Measurements from ENCODE around the gene SEMA5B.

Gene SEMA5B

DNA sequence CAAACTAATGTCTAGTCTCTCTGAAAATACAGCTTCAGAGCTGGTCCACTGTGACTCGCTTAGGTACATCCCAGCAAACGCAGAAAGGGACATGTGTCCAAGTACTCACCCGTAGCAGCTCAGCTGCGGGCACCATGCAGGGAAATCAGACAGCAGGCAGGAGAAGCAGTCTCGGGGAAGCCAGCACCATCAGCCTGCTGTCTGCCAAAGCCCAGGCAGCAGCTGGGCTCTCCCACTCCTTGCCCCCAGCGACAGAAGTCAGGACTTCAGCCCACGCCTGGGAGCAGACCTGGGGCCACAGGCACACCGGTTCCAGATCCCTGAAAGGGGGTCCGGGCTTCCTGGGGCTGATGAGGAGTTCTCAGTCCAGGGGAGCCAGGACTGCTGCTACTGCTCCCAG lies 34.9 kb downstream of the SEMA5B start:
- no peak overlapping the region for H3K4me3 ChIP-seq (ENCODE audit: low read depth, low read length)
- peaks cover 37% of the 10 kb centered on the region for H3K4me1 ChIP-seq (ENCODE audit: control insufficient read depth, insufficient read depth, low read length)
- H3K36me3 ChIP-seq (ENCODE audit: control insufficient read depth, insufficient read depth, low read length), result no peaks in the 10 kb centered on the region
- H3K27ac ChIP-seq (ENCODE audit: low read depth, low read length), result no peak overlapping the region
- H3K9me3 ChIP-seq (ENCODE audit: control insufficient read depth, insufficient read depth, low read length), result no peaks in the 10 kb centered on the region
- no peaks in the 10 kb centered on the region for H3K27me3 ChIP-seq (ENCODE audit: control insufficient read depth, insufficient read depth, low read length)
- H3K9ac ChIP-seq (ENCODE audit: low read depth, low read length), result no peak overlapping the region

- Histone ChIP-seq H3K4me1 (ENCODE audit: control insufficient read depth, insufficient read depth, low read length) (peaks cover 43% of the 10 kb centered on the region), H3K9me3 (ENCODE audit: control insufficient read depth, insufficient read depth, low read length) (no peaks in the 10 kb centered on the region)
Measured at GRCh38 chr3:122992133-122992532, 35.4 kb downstream of the SEMA5B start.

GRCh38 chr3:122991236-122991985 lies 36.2 kb downstream of the SEMA5B start:
- peaks cover 46% of the 10 kb centered on the region for H3K4me1 ChIP-seq (ENCODE audit: control insufficient read depth, insufficient read depth, low read length)
- H3K36me3 ChIP-seq (ENCODE audit: control insufficient read depth, insufficient read depth, low read length), result no peaks in the 10 kb centered on the region
- no peaks in the 10 kb centered on the region for H3K27me3 ChIP-seq (ENCODE audit: control insufficient read depth, insufficient read depth, low read length)
- no peak overlapping the region for H3K27ac ChIP-seq (ENCODE audit: low read depth, low read length)
- H3K9me3 ChIP-seq (ENCODE audit: control insufficient read depth, insufficient read depth, low read length), result no peaks in the 10 kb centered on the region
- no peak overlapping the region for H3K9ac ChIP-seq (ENCODE audit: low read depth, low read length)
- no peak overlapping the region for H3K4me3 ChIP-seq (ENCODE audit: low read depth, low read length)

More at GRCh38 chr3:122992133-122992532, 35.4 kb downstream of the SEMA5B start:
- Histone ChIP-seq H3K36me3 (ENCODE audit: control insufficient read depth, insufficient read depth, low read length) (no peaks in the 10 kb centered on the region), H3K27me3 (ENCODE audit: control insufficient read depth, insufficient read depth, low read length) (no peaks in the 10 kb centered on the region), H3K27ac (ENCODE audit: low read depth, low read length) (no peak overlapping the region), H3K9ac (ENCODE audit: low read depth, low read length) (no peak overlapping the region), H3K4me3 (ENCODE audit: low read depth, low read length) (no peak overlapping the region)

DNA sequence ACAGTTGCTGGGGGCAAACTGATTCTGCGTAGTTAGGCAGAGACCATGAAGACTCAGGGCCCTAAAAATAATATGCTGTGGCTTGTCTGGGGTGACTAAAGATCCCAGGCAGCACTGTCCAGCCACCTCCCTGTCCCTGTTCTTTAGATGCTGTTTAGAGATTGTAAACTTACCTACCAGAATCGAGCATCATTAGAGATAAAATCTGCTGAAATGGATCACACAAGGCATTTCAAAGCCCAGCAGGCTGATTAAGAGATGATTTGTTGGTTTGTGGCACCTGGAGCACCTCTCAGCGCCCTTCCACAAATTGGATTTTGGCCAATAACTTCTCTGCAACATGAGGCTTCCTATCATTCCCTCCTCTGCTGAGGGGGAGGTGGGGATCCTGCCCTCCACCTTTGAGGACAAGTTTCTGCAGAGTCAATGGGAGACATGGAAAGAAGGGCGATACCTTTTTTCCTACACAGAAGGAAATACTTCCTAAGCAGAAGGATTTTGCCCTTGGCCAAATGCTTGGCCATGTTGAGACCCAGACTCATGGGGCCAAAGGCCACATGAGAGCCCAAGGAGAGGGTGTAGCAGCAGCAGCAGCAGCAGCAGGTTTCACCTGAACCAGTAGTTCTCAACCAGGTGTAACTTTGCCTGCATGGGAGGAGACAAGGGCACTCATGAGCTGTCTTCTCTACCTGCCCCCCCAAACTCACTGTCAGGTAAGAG lies 37.5 kb downstream of the SEMA5B start:
- Histone ChIP-seq H3K4me3 (ENCODE audit: low read depth, low read length) (no peak overlapping the region), H3K27me3 (ENCODE audit: control insufficient read depth, insufficient read depth, low read length) (no peaks in the 10 kb centered on the region), H3K4me1 (ENCODE audit: control insufficient read depth, insufficient read depth, low read length) (peaks cover 59% of the 10 kb centered on the region), H3K36me3 (ENCODE audit: control insufficient read depth, insufficient read depth, low read length) (no peaks in the 10 kb centered on the region), H3K27ac (ENCODE audit: low read depth, low read length) (no peak overlapping the region), H3K9me3 (ENCODE audit: control insufficient read depth, insufficient read depth, low read length) (no peaks in the 10 kb centered on the region), H3K9ac (ENCODE audit: low read depth, low read length) (no peak overlapping the region)

GRCh38 chr3:122988508-122988907 lies 39.1 kb downstream of the SEMA5B start:
- H3K27ac ChIP-seq (ENCODE audit: low read depth, low read length), result no peak overlapping the region
- no peaks in the 10 kb centered on the region for H3K27me3 ChIP-seq (ENCODE audit: control insufficient read depth, insufficient read depth, low read length)
- peaks cover 66% of the 10 kb centered on the region for H3K4me1 ChIP-seq (ENCODE audit: control insufficient read depth, insufficient read depth, low read length)
- H3K4me3 ChIP-seq (ENCODE audit: low read depth, low read length), result no peak overlapping the region
- no peaks in the 10 kb centered on the region for H3K36me3 ChIP-seq (ENCODE audit: control insufficient read depth, insufficient read depth, low read length)
- H3K9me3 ChIP-seq (ENCODE audit: control insufficient read depth, insufficient read depth, low read length), result no peaks in the 10 kb centered on the region
- no peak overlapping the region for H3K9ac ChIP-seq (ENCODE audit: low read depth, low read length)

DNA sequence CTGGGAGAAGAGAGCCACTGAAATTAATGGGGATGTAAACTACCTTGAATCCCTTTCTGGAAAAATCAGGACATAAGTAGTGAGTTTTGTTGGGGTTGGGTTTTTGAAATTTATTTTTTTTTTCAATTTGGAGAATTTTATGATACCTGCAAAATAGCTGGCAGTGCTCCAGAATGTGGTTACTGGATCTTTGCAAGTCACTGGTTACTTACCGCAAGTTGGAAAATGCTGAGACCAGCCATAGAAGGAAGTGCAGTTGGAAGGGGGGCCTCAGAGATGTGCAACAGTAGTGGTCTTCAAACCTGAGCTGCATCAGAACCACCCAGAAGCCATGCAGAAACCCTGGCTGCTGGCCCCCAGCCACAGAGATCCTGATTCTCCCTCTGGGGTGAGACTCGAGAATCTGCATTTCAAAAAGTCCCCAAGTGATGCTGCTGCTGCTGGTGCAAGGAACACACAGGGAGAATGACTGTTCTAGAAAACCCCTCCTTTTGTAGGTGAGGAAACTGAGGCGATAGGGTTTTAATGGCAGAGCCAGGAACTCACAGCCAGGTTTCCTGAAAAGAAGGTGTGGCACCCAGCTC lies 39.7 kb downstream of the SEMA5B start:
- Histone ChIP-seq H3K4me1 (ENCODE audit: control insufficient read depth, insufficient read depth, low read length) (peaks cover 62% of the 10 kb centered on the region), H3K4me3 (ENCODE audit: low read depth, low read length) (no peak overlapping the region), H3K9ac (ENCODE audit: low read depth, low read length) (no peak overlapping the region), H3K9me3 (ENCODE audit: control insufficient read depth, insufficient read depth, low read length) (no peaks in the 10 kb centered on the region), H3K27ac (ENCODE audit: low read depth, low read length) (peak overlapping the region; percentile 80), H3K36me3 (ENCODE audit: control insufficient read depth, insufficient read depth, low read length) (no peaks in the 10 kb centered on the region), H3K27me3 (ENCODE audit: control insufficient read depth, insufficient read depth, low read length) (no peaks in the 10 kb centered on the region)

DNA sequence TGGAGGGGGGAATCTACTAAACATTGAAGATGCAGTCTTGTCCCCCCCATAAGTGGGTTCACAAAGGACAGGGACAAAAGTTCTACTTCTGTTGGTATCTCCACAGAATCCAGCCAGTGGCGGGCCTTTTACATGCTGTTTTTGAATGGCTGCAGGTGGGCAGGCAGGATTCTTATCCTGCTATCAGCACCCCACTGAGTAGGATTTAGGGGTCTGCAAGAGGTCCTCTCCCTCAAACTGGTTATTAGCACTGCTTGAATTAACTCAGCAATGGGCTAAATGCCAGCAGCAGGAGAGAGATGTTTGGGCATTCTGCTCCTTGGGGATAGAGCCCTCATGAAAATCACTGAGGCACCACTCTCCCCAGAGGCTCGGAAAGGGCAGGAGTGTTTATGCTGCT lies 40.3 kb downstream of the SEMA5B start:
- peak overlapping the region; percentile 80 for H3K27ac ChIP-seq (ENCODE audit: low read depth, low read length)
- no peaks in the 10 kb centered on the region for H3K27me3 ChIP-seq (ENCODE audit: control insufficient read depth, insufficient read depth, low read length)
- H3K9ac ChIP-seq (ENCODE audit: low read depth, low read length), result no peak overlapping the region
- no peaks in the 10 kb centered on the region for H3K36me3 ChIP-seq (ENCODE audit: control insufficient read depth, insufficient read depth, low read length)
- H3K9me3 ChIP-seq (ENCODE audit: control insufficient read depth, insufficient read depth, low read length), result no peaks in the 10 kb centered on the region
- H3K4me1 ChIP-seq (ENCODE audit: control insufficient read depth, insufficient read depth, low read length), result peaks cover 67% of the 10 kb centered on the region
- peak overlapping the region; percentile 14; the same call in 1 of the 2 replicates for H3K4me3 ChIP-seq (ENCODE audit: low read depth, low read length)

- no peaks in the 10 kb centered on the region for H3K9me3 ChIP-seq (ENCODE audit: control insufficient read depth, insufficient read depth, low read length)
- H3K4me1 ChIP-seq (ENCODE audit: control insufficient read depth, insufficient read depth, low read length), result peaks cover 69% of the 10 kb centered on the region
- peak overlapping the region; percentile 24 for H3K4me3 ChIP-seq (ENCODE audit: low read depth, low read length)
- H3K27ac ChIP-seq (ENCODE audit: low read depth, low read length), result peak overlapping the region; percentile 80
- no peaks in the 10 kb centered on the region for H3K36me3 ChIP-seq (ENCODE audit: control insufficient read depth, insufficient read depth, low read length)
- no peak overlapping the region for H3K9ac ChIP-seq (ENCODE audit: low read depth, low read length)
- H3K27me3 ChIP-seq (ENCODE audit: control insufficient read depth, insufficient read depth, low read length), result no peaks in the 10 kb centered on the region
Measured at GRCh38 chr3:122986693-122987179, 40.8 kb downstream of the SEMA5B start.

DNA sequence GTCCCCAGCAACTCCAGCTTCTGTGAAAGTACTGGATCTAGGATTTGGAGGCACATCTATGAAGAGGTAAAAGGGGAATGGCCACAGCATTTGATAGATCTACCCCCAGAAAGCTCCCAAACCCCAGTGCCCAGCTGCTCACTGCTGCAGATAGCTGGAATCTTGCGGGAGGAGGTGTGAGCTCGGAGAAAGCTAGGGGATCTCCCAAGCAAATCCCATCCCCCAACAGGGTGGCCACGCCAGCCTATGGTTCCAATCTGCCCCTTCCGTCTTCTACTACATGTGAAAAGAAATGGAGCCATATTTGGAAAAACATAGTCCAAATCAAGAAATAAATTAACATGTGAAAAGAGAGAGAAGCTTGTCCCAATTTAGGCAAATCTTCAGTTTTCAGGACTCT lies 42.0 kb downstream of the SEMA5B start:
- Histone ChIP-seq H3K4me1 (ENCODE audit: control insufficient read depth, insufficient read depth, low read length) (peaks cover 69% of the 10 kb centered on the region), H3K9me3 (ENCODE audit: control insufficient read depth, insufficient read depth, low read length) (no peaks in the 10 kb centered on the region), H3K36me3 (ENCODE audit: control insufficient read depth, insufficient read depth, low read length) (no peaks in the 10 kb centered on the region), H3K4me3 (ENCODE audit: low read depth, low read length) (no peak overlapping the region), H3K27ac (ENCODE audit: low read depth, low read length) (no peak overlapping the region), H3K9ac (ENCODE audit: low read depth, low read length) (no peak overlapping the region), H3K27me3 (ENCODE audit: control insufficient read depth, insufficient read depth, low read length) (no peaks in the 10 kb centered on the region)

DNA sequence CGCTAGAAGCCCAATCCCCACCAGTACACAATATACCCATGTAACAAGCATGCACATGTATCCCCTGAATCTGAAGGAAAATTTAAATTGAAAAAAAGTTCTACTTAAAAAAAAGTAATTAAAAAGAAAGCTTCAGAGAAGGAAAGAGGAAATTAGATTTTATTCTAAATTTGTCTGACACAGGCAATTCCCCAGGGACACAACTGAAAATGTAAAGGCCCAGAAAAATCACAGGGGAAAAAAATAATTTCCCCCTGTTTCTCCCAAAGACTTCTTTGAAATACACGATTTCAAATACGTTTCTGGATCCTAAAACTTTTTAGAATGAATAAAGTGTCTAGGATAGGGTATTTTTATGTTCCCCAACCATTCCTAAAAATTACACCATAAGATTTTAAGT lies 42.9 kb downstream of the SEMA5B start:
- no peaks in the 10 kb centered on the region for H3K27me3 ChIP-seq (ENCODE audit: control insufficient read depth, insufficient read depth, low read length)
- H3K36me3 ChIP-seq (ENCODE audit: control insufficient read depth, insufficient read depth, low read length), result no peaks in the 10 kb centered on the region
- H3K9me3 ChIP-seq (ENCODE audit: control insufficient read depth, insufficient read depth, low read length), result no peaks in the 10 kb centered on the region
- no peak overlapping the region for H3K4me3 ChIP-seq (ENCODE audit: low read depth, low read length)
- no peak overlapping the region for H3K27ac ChIP-seq (ENCODE audit: low read depth, low read length)
- no peak overlapping the region for H3K9ac ChIP-seq (ENCODE audit: low read depth, low read length)
- peaks cover 70% of the 10 kb centered on the region for H3K4me1 ChIP-seq (ENCODE audit: control insufficient read depth, insufficient read depth, low read length)

DNA sequence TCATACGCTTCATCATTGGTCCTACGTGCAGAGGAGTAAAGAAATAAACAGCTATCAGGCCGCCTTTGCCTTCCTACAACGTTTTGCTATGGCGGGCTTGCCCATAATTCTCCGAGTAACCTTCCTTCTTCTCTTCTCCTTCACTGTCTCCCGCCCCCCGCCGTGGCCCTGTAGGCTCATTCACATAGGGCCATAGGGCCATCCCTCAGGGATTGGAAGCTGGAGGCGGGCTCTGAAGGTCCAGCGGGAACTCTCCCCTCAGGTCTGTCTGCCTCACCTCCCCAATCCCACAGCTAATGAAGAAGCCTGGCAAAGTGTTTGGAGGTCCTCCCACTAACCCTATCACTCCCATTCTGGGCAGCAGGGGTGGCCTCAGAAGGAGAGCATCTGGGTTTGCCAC lies 43.6 kb downstream of the SEMA5B start:
- Histone ChIP-seq H3K36me3 (ENCODE audit: control insufficient read depth, insufficient read depth, low read length) (no peaks in the 10 kb centered on the region), H3K4me3 (ENCODE audit: low read depth, low read length) (no peak overlapping the region), H3K4me1 (ENCODE audit: control insufficient read depth, insufficient read depth, low read length) (peaks cover 71% of the 10 kb centered on the region), H3K27ac (ENCODE audit: low read depth, low read length) (no peak overlapping the region), H3K9ac (ENCODE audit: low read depth, low read length) (no peak overlapping the region), H3K27me3 (ENCODE audit: control insufficient read depth, insufficient read depth, low read length) (no peaks in the 10 kb centered on the region), H3K9me3 (ENCODE audit: control insufficient read depth, insufficient read depth, low read length) (no peaks in the 10 kb centered on the region)

Data from HUES48 (cell line).